A549 (cell line): ENCODE data around the gene TM4SF4.

Experiments used
- CBX8 ChIP-seq: fragments of 200-600 bp; sonication (generic); IDR thresholded peaks from 2 replicates; pipeline ENCODE4 v1.6.1; 2016
- CHD4 ChIP-seq: fragments of 200-600 bp; sonication (generic); IDR thresholded peaks from 2 replicates; pipeline ENCODE4 v1.6.1; 2016; ENCODE audit warnings: antibody characterized with exemption, mild to moderate bottlenecking, borderline replicate concordance
- TF ChIP-seq, protein P1 (sequence below): fragments of >200 bp; sonication (Bioruptor Twin); formaldehyde crosslinking; IDR thresholded peaks from 3 replicates; pipeline ENCODE4 v1.5.1; 2016
- TF ChIP-seq, protein P2 (sequence below): IDR thresholded peaks from 2 replicates; pipeline ENCODE4 v1.6.1; 2012

DNA sequence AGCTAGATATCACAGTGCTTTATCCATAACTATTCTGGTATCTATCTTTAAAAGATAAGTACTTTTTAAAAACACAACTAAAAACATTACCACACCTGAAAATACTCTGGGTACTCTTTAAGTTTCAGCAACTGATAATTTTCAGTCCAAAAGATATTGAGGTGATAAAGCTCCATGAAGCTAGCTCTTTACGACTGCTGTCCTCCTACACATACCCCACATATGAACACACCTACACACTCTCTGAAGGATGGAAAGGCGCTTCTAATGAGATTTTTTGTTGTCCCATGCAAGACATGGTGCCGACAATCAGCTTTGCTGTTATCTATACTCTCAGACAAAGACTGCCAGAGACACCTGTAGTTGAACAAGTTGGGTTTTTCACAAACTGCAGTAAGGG, 19.1 kb upstream of the TM4SF4 start:
- TF ChIP-seq CBX8: no peak
- TF ChIP-seq, protein P1, sequence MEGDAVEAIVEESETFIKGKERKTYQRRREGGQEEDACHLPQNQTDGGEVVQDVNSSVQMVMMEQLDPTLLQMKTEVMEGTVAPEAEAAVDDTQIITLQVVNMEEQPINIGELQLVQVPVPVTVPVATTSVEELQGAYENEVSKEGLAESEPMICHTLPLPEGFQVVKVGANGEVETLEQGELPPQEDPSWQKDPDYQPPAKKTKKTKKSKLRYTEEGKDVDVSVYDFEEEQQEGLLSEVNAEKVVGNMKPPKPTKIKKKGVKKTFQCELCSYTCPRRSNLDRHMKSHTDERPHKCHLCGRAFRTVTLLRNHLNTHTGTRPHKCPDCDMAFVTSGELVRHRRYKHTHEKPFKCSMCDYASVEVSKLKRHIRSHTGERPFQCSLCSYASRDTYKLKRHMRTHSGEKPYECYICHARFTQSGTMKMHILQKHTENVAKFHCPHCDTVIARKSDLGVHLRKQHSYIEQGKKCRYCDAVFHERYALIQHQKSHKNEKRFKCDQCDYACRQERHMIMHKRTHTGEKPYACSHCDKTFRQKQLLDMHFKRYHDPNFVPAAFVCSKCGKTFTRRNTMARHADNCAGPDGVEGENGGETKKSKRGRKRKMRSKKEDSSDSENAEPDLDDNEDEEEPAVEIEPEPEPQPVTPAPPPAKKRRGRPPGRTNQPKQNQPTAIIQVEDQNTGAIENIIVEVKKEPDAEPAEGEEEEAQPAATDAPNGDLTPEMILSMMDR: no peak
- TF ChIP-seq CHD4: no peak
- TF ChIP-seq, protein P2, sequence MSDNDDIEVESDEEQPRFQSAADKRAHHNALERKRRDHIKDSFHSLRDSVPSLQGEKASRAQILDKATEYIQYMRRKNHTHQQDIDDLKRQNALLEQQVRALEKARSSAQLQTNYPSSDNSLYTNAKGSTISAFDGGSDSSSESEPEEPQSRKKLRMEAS: no peak
